Measurements from ENCODE around the gene ZNF90. TPM values are rescaled to one million over a fixed set of nuclear protein-coding genes. Genes with fewer than 3 reads are reported as not detected.

Gene ZNF90
- total RNA-seq, 1 experiment from 2014 or later = 11.4 TPM

- Histone ChIP-seq H3K27ac (no peak overlapping the region), H3K27me3 (no peaks in the 10 kb centered on the region), H3K9me3 (replicated peaks) (no peaks in the 10 kb centered on the region), H3K36me3 (no peaks in the 10 kb centered on the region), H3K4me3 (no peak overlapping the region), H3K4me1 (no peaks in the 10 kb centered on the region)
- no peak for DNase-seq
Measured at GRCh38 chr19:20153281-20153680, 75.5 kb downstream of the ZNF90 start.

GRCh38 chr19:20154636-20155035, 76.8 kb downstream of the ZNF90 start:
- H3K27me3 ChIP-seq = no peaks in the 10 kb centered on the region
- DNase-seq = no peak
- no peaks in the 10 kb centered on the region for H3K36me3 ChIP-seq
- H3K27ac ChIP-seq = no peak overlapping the region
- no peaks in the 10 kb centered on the region for H3K9me3 ChIP-seq (replicated peaks)
- no peaks in the 10 kb centered on the region for H3K4me1 ChIP-seq
- H3K4me3 ChIP-seq = no peak overlapping the region

- H3K9me3 ChIP-seq (replicated peaks) = peaks cover 9% of the 10 kb centered on the region
- H3K36me3 ChIP-seq = no peaks in the 10 kb centered on the region
- H3K27me3 ChIP-seq = no peaks in the 10 kb centered on the region
- no peak overlapping the region for H3K4me3 ChIP-seq
- H3K27ac ChIP-seq = no peak overlapping the region
- DNase-seq = no peak
- no peaks in the 10 kb centered on the region; the same call in 1 of the 2 replicates for H3K4me1 ChIP-seq
Measured at GRCh38 chr19:20162821-20163220, 85.0 kb downstream of the ZNF90 start.

GRCh38 chr19:20164456-20164855, 86.7 kb downstream of the ZNF90 start:
- peaks cover 21% of the 10 kb centered on the region for H3K9me3 ChIP-seq (replicated peaks)
- no peak overlapping the region for H3K27ac ChIP-seq
- no peak for DNase-seq
- no peaks in the 10 kb centered on the region for H3K27me3 ChIP-seq
- peaks cover 3% of the 10 kb centered on the region; the same call in 1 of the 2 replicates for H3K4me1 ChIP-seq
- peaks cover 3% of the 10 kb centered on the region; the same call in 1 of the 2 replicates for H3K36me3 ChIP-seq
- H3K4me3 ChIP-seq = no peak overlapping the region

GRCh38 chr19:20165971-20166592, 88.3 kb downstream of the ZNF90 start:
- Histone ChIP-seq H3K4me1 (peaks cover 3% of the 10 kb centered on the region; the same call in 1 of the 2 replicates), H3K36me3 (peaks cover 15% of the 10 kb centered on the region), H3K9me3 (replicated peaks) (peaks cover 28% of the 10 kb centered on the region), H3K27me3 (no peaks in the 10 kb centered on the region), H3K27ac (no peak overlapping the region), H3K4me3 (no peak overlapping the region)
- DNase-seq = no peak

- peaks cover 3% of the 10 kb centered on the region; the same call in 1 of the 2 replicates for H3K4me1 ChIP-seq
- H3K27ac ChIP-seq = peak within 1 kb of the TSS; percentile 67
Measured at GRCh38 chr19:20167020-20167644, 89.3 kb downstream of the ZNF90 start, which contains the start of gene ZNF486. Gene ZNF486, plus strand, starts transcription at chr19:20167214. Its CDS starts 117 bp downstream, at chr19:20167331.

GRCh38 chr19:20167651-20168122, 89.9 kb downstream of the ZNF90 start:
- DNase-seq = peak in 1 of 2 experiments; percentile 12
- Histone ChIP-seq H3K4me1 (peaks cover 3% of the 10 kb centered on the region; the same call in 1 of the 2 replicates), H3K27ac (peak overlapping the region; percentile 67), H3K4me3 (peak overlapping the region; percentile 68), H3K36me3 (peaks cover 30% of the 10 kb centered on the region), H3K27me3 (no peaks in the 10 kb centered on the region), H3K9me3 (replicated peaks) (peaks cover 22% of the 10 kb centered on the region; the same call in 1 of the 2 replicates)

More at GRCh38 chr19:20167020-20167644, 89.3 kb downstream of the ZNF90 start, which contains the start of gene ZNF486:
- H3K27me3 ChIP-seq = no peaks in the 10 kb centered on the region
- peaks cover 26% of the 10 kb centered on the region for H3K9me3 ChIP-seq (replicated peaks)
- peaks cover 26% of the 10 kb centered on the region for H3K36me3 ChIP-seq
- peak; percentile 98 to 99 for DNase-seq
- H3K4me3 ChIP-seq = peak within 1 kb of the TSS; percentile 68

Other genes starting within 250 kb of the ZNF90 start
- gene ZNF253, start 212.1 kb upstream of the ZNF90 start, total RNA-seq (2014; rRNA removed; shearing (Covaris generic)) = 24.7 and 27.9 TPM in 2 replicates
- 32.4 and 34.8 TPM in 2 replicates for gene ZNF93, start 177.1 kb upstream of the ZNF90 start, total RNA-seq (2014; rRNA removed; shearing (Covaris generic))
- 9.5 and 11.7 TPM in 2 replicates for gene ZNF682, start 38.5 kb upstream of the ZNF90 start, total RNA-seq (2014; rRNA removed; shearing (Covaris generic))
- gene ZNF486, start 89.2 kb downstream of the ZNF90 start, total RNA-seq (2014; rRNA removed; shearing (Covaris generic)) = 20.5 and 24.3 TPM in 2 replicates

All from SJCRH30 (cell line).